ENCODE results near the gene IL31.

- TF ChIP-seq POLR2A (IDR thresholded peaks at IDR 0.05) = no peak
- no peak for TF ChIP-seq CTCF (IDR thresholded peaks at IDR 0.05)
Observed at GRCh38 chr12:122183588-122183940, 9.5 kb upstream of the IL31 start.

Data from prostate gland (tissue), 2 donors.